ENCODE measurements around the gene JARID2. TPM values are rescaled to one million over a fixed set of nuclear protein-coding genes. Genes with fewer than 3 reads are reported as not detected.
A peak's percentile ranks its signal among the peaks of the same experiment; 100 is the strongest.

The JARID2 gene
- total and polyA plus RNA-seq, 2 of the 13 experiments (the other 11 are each of a cell fraction or from before 2014, with no cell fraction given): 7.5 to 10.3 TPM

- under 1% methylated on average over 27 of the region's 92 CpGs for WGBS (ENCODE audit: low lambda C conversion rate)
- Histone ChIP-seq H2AFZ (ENCODE audit: low read length) (no peak overlapping the region), H3K36me3 (replicated peaks in 1 of 2; ENCODE audit: control insufficient read depth in 1 of 2, insufficient read depth in 2 of 2, low read length in 2 of 2) (no peaks in the 10 kb centered on the region), H3K9ac (ENCODE audit: insufficient read depth, low read depth, low read length) (peak overlapping the region; percentile 76), H3K9me3 (ENCODE audit: low read length) (no peaks in the 10 kb centered on the region), H3K27ac (ENCODE audit: extremely low read length, insufficient read depth, low read length) (peak overlapping the region; percentile 93), H3K4me2 (ENCODE audit: low read depth, low read length) (peak overlapping the region; percentile 83), H4K20me1 (ENCODE audit: insufficient read depth, low read length) (0 out of 2 replicates have a peak, but pooled peaks cover 6% of the 10 kb centered on the region), H3K4me1 (ENCODE audit: insufficient read depth, low read length) (peaks cover 29% of the 10 kb centered on the region), H3K4me3 (replicated peaks in 1 of 3; ENCODE audit: insufficient read depth in 1 of 3, low read depth in 2 of 3, low read length in 3 of 3) (peak overlapping the region; percentile 94 to 99 (median 96)), H3K79me2 (ENCODE audit: insufficient read depth, low read length) (peaks cover 30% of the 10 kb centered on the region), H3K27me3 (ENCODE audit: control insufficient read depth in 1 of 2, insufficient read depth in 2 of 2, low read length in 2 of 2) (peaks cover 0 to 15% of the 10 kb centered on the region in 2 experiments; a peak in 3 of 5 replicates)
- no peak for FAIRE-seq
- DNase-seq (ENCODE audit: low spot score): peak; percentile 55
- intact Hi-C loops (cut with micrococcal nuclease; ENCODE audit: unreplicated experiment) (loop anchor here (5.0 to 10.0 kb wide), 4 partner anchors 83 to 1030 kb away; no protein-coding TSS in a partner anchor), in situ Hi-C loops (cut with HindIII; ENCODE audit: extremely low pct_ligation_motif_present, low pct_unique_long_range_greater_than_20kb) (loop anchor here (25.0 kb wide), 1 partner anchor 1032 kb away; no protein-coding TSS in a partner anchor)
- no TSS peak for BruUV-seq (replicated peaks)
- ATAC-seq: peak; percentile 61
- ChIA-PET POLR2A (interaction anchor here (0.9 to 1.2 kb wide), 9 partner anchors 9 to 1630 kb away, joined by 3 to 8 read pairs (median 3); partner anchors contain the start of gene NOL7), CTCF (ENCODE audit: low intra/inter-chr PET ratio, low total read pairs) (no interaction called here)
- TF ChIP-seq, protein P1, sequence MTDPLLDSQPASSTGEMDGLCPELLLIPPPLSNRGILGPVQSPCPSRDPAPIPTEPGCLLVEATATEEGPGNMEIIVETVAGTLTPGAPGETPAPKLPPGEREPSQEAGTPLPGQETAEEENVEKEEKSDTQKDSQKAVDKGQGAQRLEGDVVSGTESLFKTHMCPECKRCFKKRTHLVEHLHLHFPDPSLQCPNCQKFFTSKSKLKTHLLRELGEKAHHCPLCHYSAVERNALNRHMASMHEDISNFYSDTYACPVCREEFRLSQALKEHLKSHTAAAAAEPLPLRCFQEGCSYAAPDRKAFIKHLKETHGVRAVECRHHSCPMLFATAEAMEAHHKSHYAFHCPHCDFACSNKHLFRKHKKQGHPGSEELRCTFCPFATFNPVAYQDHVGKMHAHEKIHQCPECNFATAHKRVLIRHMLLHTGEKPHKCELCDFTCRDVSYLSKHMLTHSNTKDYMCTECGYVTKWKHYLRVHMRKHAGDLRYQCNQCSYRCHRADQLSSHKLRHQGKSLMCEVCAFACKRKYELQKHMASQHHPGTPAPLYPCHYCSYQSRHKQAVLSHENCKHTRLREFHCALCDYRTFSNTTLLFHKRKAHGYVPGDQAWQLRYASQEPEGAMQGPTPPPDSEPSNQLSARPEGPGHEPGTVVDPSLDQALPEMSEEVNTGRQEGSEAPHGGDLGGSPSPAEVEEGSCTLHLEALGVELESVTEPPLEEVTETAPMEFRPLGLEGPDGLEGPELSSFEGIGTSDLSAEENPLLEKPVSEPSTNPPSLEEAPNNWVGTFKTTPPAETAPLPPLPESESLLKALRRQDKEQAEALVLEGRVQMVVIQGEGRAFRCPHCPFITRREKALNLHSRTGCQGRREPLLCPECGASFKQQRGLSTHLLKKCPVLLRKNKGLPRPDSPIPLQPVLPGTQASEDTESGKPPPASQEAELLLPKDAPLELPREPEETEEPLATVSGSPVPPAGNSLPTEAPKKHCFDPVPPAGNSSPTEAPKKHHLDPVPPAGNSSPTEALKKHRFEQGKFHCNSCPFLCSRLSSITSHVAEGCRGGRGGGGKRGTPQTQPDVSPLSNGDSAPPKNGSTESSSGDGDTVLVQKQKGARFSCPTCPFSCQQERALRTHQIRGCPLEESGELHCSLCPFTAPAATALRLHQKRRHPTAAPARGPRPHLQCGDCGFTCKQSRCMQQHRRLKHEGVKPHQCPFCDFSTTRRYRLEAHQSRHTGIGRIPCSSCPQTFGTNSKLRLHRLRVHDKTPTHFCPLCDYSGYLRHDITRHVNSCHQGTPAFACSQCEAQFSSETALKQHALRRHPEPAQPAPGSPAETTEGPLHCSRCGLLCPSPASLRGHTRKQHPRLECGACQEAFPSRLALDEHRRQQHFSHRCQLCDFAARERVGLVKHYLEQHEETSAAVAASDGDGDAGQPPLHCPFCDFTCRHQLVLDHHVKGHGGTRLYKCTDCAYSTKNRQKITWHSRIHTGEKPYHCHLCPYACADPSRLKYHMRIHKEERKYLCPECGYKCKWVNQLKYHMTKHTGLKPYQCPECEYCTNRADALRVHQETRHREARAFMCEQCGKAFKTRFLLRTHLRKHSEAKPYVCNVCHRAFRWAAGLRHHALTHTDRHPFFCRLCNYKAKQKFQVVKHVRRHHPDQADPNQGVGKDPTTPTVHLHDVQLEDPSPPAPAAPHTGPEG (CRISPR knock-in tag; IDR thresholded peaks at IDR 0.05): no peak
- TF ChIP-seq TCF12 (IDR thresholded peaks at IDR 0.05) (no peak), TCF12 (CRISPR knock-in tag; IDR thresholded peaks at IDR 0.05) (0 out of 2 replicates have a peak, but pooled peaks have one; percentile 57), CREB1 (IDR thresholded peaks at IDR 0.05) (no peak), CREB1 (CRISPR knock-in tag; IDR thresholded peaks at IDR 0.05) (no peak), ZBTB2 (CRISPR knock-in tag; IDR thresholded peaks at IDR 0.05; ENCODE audit: low read depth) (no peak), ZNF552 (CRISPR knock-in tag; IDR thresholded peaks at IDR 0.05; ENCODE audit: borderline replicate concordance) (no peak), ZC3H13 (CRISPR knock-in tag; IDR thresholded peaks at IDR 0.05) (peak; percentile 55; the same call in 1 of the 2 replicates), PBX2 (CRISPR knock-in tag; IDR thresholded peaks at IDR 0.05) (no peak), TSC22D2 (CRISPR knock-in tag; IDR thresholded peaks at IDR 0.05; ENCODE audit: borderline replicate concordance) (no peak), ZSCAN21 (CRISPR knock-in tag; IDR thresholded peaks at IDR 0.05; ENCODE audit: borderline replicate concordance) (peak; percentile 96), LCORL (IDR thresholded peaks at IDR 0.05) (no peak), LCORL (CRISPR knock-in tag; IDR thresholded peaks at IDR 0.05) (no peak), ZNF446 (CRISPR knock-in tag; IDR thresholded peaks at IDR 0.05) (no peak), MED8 (CRISPR knock-in tag; IDR thresholded peaks at IDR 0.05; ENCODE audit: insufficient replicate concordance) (no peak), YEATS4 (CRISPR knock-in tag; IDR thresholded peaks at IDR 0.05; ENCODE audit: borderline replicate concordance) (peak; percentile 39; the same call in 1 of the 2 replicates)
Observed at GRCh38 chr6:15244620-15245360, 1.1 kb upstream of the JARID2 start.

Data from HepG2 (cell line).